Measurements from ENCODE around the gene MED8. TPM values are rescaled to one million over a fixed set of nuclear protein-coding genes. Genes with fewer than 3 reads are reported as not detected.
A peak's percentile ranks its signal among the peaks of the same experiment; 100 is the strongest.

Gene MED8
- total and polyA plus RNA-seq, 2 of the 13 experiments (the other 11 are each of a cell fraction or from before 2014, with no cell fraction given), result 16.9 to 77.4 TPM

DNA sequence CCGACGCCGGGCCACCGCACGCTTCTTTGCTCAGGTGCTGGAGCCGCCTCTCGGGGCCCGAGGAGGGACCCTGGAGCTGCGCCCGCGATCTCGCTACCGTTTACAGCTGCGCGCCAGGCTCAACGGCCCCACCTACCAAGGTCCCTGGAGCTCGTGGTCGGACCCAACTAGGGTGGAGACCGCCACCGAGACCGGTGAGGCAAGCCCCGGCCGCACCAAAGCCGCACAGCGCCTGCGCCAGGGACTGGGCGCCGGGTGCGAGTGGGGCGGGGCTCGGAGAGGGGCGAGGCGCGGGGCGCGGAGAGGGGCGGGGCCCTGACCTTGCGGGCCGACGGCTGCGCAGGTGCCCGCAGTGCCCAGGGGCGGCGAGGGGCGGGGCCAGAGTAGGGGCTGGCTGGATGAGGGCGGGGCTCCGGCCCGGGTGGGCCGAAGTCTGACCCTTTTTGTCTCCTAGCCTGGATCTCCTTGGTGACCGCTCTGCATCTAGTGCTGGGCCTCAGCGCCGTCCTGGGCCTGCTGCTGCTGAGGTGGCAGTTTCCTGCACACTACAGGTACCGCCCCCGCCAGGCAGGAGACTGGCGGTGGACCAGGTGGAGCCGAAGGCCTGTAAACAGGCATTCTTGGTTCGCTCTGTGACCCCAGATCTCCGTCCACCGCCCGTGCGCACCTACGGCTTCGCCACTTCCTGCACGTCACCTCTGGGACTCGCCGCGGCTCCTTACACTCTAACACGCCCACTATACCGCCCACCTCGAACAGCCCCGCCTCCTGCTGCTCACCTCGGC lies 40.6 kb downstream of the MED8 start (continued):
- TF ChIP-seq, protein P1, sequence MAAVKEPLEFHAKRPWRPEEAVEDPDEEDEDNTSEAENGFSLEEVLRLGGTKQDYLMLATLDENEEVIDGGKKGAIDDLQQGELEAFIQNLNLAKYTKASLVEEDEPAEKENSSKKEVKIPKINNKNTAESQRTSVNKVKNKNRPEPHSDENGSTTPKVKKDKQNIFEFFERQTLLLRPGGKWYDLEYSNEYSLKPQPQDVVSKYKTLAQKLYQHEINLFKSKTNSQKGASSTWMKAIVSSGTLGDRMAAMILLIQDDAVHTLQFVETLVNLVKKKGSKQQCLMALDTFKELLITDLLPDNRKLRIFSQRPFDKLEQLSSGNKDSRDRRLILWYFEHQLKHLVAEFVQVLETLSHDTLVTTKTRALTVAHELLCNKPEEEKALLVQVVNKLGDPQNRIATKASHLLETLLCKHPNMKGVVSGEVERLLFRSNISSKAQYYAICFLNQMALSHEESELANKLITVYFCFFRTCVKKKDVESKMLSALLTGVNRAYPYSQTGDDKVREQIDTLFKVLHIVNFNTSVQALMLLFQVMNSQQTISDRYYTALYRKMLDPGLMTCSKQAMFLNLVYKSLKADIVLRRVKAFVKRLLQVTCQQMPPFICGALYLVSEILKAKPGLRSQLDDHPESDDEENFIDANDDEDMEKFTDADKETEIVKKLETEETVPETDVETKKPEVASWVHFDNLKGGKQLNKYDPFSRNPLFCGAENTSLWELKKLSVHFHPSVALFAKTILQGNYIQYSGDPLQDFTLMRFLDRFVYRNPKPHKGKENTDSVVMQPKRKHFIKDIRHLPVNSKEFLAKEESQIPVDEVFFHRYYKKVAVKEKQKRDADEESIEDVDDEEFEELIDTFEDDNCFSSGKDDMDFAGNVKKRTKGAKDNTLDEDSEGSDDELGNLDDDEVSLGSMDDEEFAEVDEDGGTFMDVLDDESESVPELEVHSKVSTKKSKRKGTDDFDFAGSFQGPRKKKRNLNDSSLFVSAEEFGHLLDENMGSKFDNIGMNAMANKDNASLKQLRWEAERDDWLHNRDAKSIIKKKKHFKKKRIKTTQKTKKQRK (IDR thresholded peaks at IDR 0.05; ENCODE audit: low read length), result no peak
- TF ChIP-seq GABPA (IDR thresholded peaks at IDR 0.05; ENCODE audit: low read depth, low read length) (peak; percentile 39; the same call in 1 of the 2 replicates), GABPA (CRISPR knock-in tag; IDR thresholded peaks at IDR 0.05; ENCODE audit: low read depth) (peak; percentile 84), ZFP1 (CRISPR knock-in tag; IDR thresholded peaks at IDR 0.05) (no peak), ZNF136 (CRISPR knock-in tag; IDR thresholded peaks at IDR 0.05; ENCODE audit: low read depth) (no peak), KMT2B (CRISPR knock-in tag; IDR thresholded peaks at IDR 0.05) (peak; percentile 28; the same call in 1 of the 2 replicates), ZBTB43 (CRISPR knock-in tag; conservative IDR thresholded peaks at IDR 0.05) (peak; percentile 82), ZNF326 (CRISPR knock-in tag; IDR thresholded peaks at IDR 0.05; ENCODE audit: borderline replicate concordance) (no peak), MED13 (CRISPR knock-in tag; IDR thresholded peaks at IDR 0.05) (0 out of 2 replicates have a peak, but pooled peaks have one; percentile 49), ZNF354B (CRISPR knock-in tag; IDR thresholded peaks at IDR 0.05) (no peak), ZNF816 (CRISPR knock-in tag; IDR thresholded peaks at IDR 0.05; ENCODE audit: borderline replicate concordance) (peak; percentile 78; the same call in 1 of the 2 replicates), TGIF2 (CRISPR knock-in tag; IDR thresholded peaks at IDR 0.05) (no peak), GTF3A (CRISPR knock-in tag; conservative IDR thresholded peaks at IDR 0.05) (0 out of 2 replicates have a peak, but pooled peaks have one; percentile 65)
- TF ChIP-seq, protein P2, sequence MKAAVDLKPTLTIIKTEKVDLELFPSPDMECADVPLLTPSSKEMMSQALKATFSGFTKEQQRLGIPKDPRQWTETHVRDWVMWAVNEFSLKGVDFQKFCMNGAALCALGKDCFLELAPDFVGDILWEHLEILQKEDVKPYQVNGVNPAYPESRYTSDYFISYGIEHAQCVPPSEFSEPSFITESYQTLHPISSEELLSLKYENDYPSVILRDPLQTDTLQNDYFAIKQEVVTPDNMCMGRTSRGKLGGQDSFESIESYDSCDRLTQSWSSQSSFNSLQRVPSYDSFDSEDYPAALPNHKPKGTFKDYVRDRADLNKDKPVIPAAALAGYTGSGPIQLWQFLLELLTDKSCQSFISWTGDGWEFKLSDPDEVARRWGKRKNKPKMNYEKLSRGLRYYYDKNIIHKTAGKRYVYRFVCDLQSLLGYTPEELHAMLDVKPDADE (CRISPR knock-in tag; IDR thresholded peaks at IDR 0.05), result peak; percentile 83; the same call in 1 of the 2 replicates
- TF ChIP-seq, protein P3, sequence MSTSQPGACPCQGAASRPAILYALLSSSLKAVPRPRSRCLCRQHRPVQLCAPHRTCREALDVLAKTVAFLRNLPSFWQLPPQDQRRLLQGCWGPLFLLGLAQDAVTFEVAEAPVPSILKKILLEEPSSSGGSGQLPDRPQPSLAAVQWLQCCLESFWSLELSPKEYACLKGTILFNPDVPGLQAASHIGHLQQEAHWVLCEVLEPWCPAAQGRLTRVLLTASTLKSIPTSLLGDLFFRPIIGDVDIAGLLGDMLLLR (CRISPR knock-in tag; IDR thresholded peaks at IDR 0.05), result 0 out of 2 replicates have a peak, but pooled peaks have one; percentile 2
- TF ChIP-seq, protein P4, sequence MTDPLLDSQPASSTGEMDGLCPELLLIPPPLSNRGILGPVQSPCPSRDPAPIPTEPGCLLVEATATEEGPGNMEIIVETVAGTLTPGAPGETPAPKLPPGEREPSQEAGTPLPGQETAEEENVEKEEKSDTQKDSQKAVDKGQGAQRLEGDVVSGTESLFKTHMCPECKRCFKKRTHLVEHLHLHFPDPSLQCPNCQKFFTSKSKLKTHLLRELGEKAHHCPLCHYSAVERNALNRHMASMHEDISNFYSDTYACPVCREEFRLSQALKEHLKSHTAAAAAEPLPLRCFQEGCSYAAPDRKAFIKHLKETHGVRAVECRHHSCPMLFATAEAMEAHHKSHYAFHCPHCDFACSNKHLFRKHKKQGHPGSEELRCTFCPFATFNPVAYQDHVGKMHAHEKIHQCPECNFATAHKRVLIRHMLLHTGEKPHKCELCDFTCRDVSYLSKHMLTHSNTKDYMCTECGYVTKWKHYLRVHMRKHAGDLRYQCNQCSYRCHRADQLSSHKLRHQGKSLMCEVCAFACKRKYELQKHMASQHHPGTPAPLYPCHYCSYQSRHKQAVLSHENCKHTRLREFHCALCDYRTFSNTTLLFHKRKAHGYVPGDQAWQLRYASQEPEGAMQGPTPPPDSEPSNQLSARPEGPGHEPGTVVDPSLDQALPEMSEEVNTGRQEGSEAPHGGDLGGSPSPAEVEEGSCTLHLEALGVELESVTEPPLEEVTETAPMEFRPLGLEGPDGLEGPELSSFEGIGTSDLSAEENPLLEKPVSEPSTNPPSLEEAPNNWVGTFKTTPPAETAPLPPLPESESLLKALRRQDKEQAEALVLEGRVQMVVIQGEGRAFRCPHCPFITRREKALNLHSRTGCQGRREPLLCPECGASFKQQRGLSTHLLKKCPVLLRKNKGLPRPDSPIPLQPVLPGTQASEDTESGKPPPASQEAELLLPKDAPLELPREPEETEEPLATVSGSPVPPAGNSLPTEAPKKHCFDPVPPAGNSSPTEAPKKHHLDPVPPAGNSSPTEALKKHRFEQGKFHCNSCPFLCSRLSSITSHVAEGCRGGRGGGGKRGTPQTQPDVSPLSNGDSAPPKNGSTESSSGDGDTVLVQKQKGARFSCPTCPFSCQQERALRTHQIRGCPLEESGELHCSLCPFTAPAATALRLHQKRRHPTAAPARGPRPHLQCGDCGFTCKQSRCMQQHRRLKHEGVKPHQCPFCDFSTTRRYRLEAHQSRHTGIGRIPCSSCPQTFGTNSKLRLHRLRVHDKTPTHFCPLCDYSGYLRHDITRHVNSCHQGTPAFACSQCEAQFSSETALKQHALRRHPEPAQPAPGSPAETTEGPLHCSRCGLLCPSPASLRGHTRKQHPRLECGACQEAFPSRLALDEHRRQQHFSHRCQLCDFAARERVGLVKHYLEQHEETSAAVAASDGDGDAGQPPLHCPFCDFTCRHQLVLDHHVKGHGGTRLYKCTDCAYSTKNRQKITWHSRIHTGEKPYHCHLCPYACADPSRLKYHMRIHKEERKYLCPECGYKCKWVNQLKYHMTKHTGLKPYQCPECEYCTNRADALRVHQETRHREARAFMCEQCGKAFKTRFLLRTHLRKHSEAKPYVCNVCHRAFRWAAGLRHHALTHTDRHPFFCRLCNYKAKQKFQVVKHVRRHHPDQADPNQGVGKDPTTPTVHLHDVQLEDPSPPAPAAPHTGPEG (CRISPR knock-in tag; IDR thresholded peaks at IDR 0.05), result 0 out of 2 replicates have a peak, but pooled peaks have one; percentile 62

Measured in HepG2 (cell line).